ENCODE measurements around the gene MOGAT3. TPM values are rescaled to one million over a fixed set of nuclear protein-coding genes. Genes with fewer than 3 reads are reported as not detected.
A peak's percentile ranks its signal among the peaks of the same experiment; 100 is the strongest.

Gene MOGAT3
- total RNA-seq, 2 donors from 2014 or later, result not detected

GRCh38 chr7:101243646-101244374 is 43.0 kb upstream of the MOGAT3 start:
- H3K36me3 ChIP-seq, result peaks cover 18% of the 10 kb centered on the region
- no peak for DNase-seq (ENCODE audit: low spot score)
- TF ChIP-seq, protein P1, sequence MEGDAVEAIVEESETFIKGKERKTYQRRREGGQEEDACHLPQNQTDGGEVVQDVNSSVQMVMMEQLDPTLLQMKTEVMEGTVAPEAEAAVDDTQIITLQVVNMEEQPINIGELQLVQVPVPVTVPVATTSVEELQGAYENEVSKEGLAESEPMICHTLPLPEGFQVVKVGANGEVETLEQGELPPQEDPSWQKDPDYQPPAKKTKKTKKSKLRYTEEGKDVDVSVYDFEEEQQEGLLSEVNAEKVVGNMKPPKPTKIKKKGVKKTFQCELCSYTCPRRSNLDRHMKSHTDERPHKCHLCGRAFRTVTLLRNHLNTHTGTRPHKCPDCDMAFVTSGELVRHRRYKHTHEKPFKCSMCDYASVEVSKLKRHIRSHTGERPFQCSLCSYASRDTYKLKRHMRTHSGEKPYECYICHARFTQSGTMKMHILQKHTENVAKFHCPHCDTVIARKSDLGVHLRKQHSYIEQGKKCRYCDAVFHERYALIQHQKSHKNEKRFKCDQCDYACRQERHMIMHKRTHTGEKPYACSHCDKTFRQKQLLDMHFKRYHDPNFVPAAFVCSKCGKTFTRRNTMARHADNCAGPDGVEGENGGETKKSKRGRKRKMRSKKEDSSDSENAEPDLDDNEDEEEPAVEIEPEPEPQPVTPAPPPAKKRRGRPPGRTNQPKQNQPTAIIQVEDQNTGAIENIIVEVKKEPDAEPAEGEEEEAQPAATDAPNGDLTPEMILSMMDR (IDR thresholded peaks at IDR 0.05), result no peak

DNA sequence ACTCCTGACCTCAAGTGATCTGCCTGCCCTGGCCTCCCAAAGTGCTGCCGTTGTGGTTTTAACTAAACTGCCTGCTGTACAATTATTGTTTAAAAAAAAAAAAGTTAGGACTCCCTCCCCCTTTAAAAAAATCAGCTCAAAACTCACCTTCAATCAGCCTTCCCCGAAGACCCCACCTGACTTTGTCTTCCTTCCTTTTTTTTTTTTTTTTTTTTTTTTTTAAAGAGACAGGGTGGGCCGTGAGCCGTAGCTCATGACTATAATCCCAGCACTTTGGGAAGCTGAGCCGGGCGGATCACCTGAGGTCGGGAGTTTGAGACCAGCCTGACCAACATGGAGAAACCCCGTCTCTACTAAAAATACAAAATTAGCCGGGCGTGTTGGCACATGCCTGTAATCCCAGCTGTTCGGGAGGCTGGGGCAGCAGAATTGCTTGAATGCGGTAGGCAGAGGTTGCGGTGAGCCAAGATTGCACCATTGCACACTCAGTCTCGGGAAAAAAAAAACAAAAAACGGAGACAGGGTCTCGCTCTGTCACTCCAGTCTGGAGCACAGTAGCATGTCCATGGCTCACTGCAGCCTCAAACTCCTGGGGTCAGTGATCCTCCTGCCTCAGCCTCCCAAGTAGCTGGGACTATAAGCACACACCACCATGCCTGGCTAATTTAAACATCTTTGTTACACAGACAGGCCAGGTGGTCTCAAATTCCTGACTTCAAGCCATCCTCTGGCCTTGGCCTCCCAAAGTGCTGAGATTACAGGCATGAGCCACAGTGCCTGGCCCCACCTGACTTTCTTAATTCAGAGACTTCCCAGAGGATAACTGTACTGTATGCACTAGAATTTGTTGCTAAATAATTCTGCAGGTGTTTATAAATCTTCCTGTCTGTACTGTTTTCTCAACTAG is 40.9 kb upstream of the MOGAT3 start:
- Histone ChIP-seq H3K36me3 (peaks cover 18% of the 10 kb centered on the region), H3K27ac (peak overlapping the region; percentile 32 to 40), H3K27me3 (no peaks in the 10 kb centered on the region), H3K9me3 (no peaks in the 10 kb centered on the region), H3K4me1 (peaks cover 0 to 85% of the 10 kb centered on the region in 2 donors), H3K4me3 (no peak overlapping the region)
- no peak for DNase-seq (ENCODE audit: low spot score)
- TF ChIP-seq, protein P1 (IDR thresholded peaks at IDR 0.05), result no peak

More at GRCh38 chr7:101243646-101244374, 43.0 kb upstream of the MOGAT3 start:
- Histone ChIP-seq H3K4me3 (peak overlapping the region; percentile 73 to 79), H3K4me1 (peaks cover 0 to 64% of the 10 kb centered on the region in 2 donors), H3K27ac (peak overlapping the region; percentile 96 to 98), H3K27me3 (no peaks in the 10 kb centered on the region), H3K9me3 (no peaks in the 10 kb centered on the region)

DNA sequence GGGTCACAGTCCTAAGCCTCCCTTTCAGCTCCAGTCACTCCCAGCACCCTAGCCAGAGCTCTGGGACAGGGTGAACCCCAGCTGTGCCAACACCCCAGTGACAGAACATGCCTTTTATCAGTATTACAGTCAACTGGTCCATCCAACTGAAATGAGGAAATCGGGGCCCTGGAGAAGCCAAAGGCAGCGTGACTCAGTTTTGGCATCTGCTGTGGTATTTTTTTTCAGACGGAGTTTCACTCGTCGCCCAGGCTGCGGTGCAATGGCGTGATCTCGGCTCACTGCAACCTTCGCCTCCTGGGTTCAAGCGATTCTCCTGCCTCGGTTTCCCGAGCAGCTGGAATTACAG is 40.2 kb upstream of the MOGAT3 start:
- peak overlapping the region; percentile 32 to 40 for H3K27ac ChIP-seq
- peaks cover 18% of the 10 kb centered on the region for H3K36me3 ChIP-seq
- H3K4me3 ChIP-seq, result no peak overlapping the region
- H3K4me1 ChIP-seq, result peaks cover 0 to 85% of the 10 kb centered on the region in 2 donors
- TF ChIP-seq, protein P1 (IDR thresholded peaks at IDR 0.05), result no peak
- no peaks in the 10 kb centered on the region for H3K9me3 ChIP-seq
- DNase-seq (ENCODE audit: low spot score), result no peak
- no peaks in the 10 kb centered on the region for H3K27me3 ChIP-seq

DNA sequence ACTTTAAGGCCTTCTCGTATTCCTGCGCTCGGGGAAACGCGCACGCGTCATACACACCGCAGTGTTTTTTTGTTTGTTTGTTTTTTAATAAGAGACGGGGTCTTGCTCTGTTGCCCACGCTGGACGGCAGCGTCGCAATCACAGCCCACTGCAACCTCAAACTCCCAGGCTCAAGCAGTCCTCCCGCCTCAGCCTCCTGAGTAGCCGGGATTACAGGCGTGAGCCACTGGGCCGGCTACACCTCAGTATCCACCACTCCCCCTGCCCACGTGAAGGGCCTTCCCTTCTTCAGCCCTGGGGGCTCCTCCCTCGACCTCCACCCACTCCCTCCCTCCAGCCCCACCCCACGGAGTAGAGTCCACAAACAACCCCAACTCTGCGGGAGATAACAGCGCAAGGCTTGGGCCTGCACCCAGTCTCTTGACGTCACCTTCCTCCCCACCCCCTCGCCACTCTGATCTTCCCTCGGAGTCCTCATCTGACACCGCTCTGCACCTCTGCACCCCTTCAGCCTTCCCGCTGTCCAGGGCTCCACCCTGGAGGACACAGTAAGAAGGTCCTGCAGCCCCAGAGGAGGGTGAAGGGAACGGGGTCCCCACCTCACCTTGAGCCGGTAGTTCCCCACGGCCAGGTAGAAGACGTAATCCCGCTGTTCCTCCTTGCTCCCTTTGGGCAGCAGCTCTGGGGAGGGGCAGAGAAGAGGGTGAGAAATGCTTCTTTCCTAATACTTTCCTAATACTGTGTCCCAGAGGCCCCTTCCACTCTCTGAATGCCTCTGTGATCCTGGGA is 39.6 kb upstream of the MOGAT3 start:
- H3K4me3 ChIP-seq, result no peak overlapping the region
- DNase-seq (ENCODE audit: low spot score), result no peak
- H3K27ac ChIP-seq, result peak overlapping the region; percentile 32 to 86
- TF ChIP-seq, protein P1 (IDR thresholded peaks at IDR 0.05), result no peak
- peaks cover 0 to 79% of the 10 kb centered on the region in 2 donors for H3K4me1 ChIP-seq
- no peaks in the 10 kb centered on the region for H3K27me3 ChIP-seq
- H3K9me3 ChIP-seq, result no peaks in the 10 kb centered on the region
- H3K36me3 ChIP-seq, result peaks cover 18% of the 10 kb centered on the region

DNA sequence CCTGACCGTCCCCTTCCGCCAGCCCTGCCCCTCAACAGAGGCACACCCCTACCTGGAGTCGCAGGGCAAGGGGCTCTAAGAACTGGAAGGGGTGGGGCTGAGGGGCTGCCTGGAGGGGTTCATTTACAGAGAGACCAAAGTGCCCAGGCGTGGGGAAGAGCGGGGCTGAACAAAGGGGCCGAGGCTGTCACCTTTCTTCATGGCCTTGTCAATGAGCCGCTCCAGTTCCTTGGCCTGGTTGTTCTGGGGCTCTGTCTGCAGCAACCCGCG is 39.0 kb upstream of the MOGAT3 start:
- Histone ChIP-seq H3K27ac (peak overlapping the region; percentile 83 to 86), H3K36me3 (peaks cover 18% of the 10 kb centered on the region), H3K4me3 (no peak overlapping the region), H3K4me1 (peaks cover 0 to 75% of the 10 kb centered on the region in 2 donors), H3K9me3 (no peaks in the 10 kb centered on the region), H3K27me3 (no peaks in the 10 kb centered on the region)
- TF ChIP-seq, protein P1 (IDR thresholded peaks at IDR 0.05), result no peak
- DNase-seq (ENCODE audit: low spot score), result no peak

All from right atrium auricular region (tissue), 2 donors.